BE2C (cell line): ENCODE data around the gene KIAA1671.

Source experiments
- DNase-seq: peaks from one replicate; pipeline ENCODE4 v3.0.0-alpha.2; 2020
- H3K27me3 ChIP-seq: fragments of 250-450 bp; sonication (Bioruptor Pico); 2 replicates; pipeline ENCODE4 v1.5.1; 2020; ENCODE audit warnings: mild to moderate bottlenecking
- H3K36me3 ChIP-seq: fragments of 250-450 bp; sonication (Bioruptor Pico); 2 replicates; pipeline ENCODE4 v1.5.1; 2020; ENCODE audit warnings: mild to moderate bottlenecking
- H3K4me1 ChIP-seq: fragments of 250-450 bp; sonication (Bioruptor Pico); 2 replicates; pipeline ENCODE4 v1.5.1; 2020
- H3K4me3 ChIP-seq: 2 replicates; pipeline ENCODE4 v1.5.1; 2011; ENCODE audit warnings: low read depth, low read length
- H3K9me3 ChIP-seq: fragments of 250-450 bp; sonication (Bioruptor Pico); 2 replicates; pipeline ENCODE4 v1.5.1; 2020
- CTCF ChIP-seq: IDR thresholded peaks from 2 replicates; pipeline ENCODE4 v1.5.1; 2012; ENCODE audit warnings: mild to moderate bottlenecking, low read depth, low read length

Gene KIAA1671

GRCh38 chr22:25193548-25193947 is 241.0 kb downstream of the KIAA1671 start:
- no peaks in the 10 kb centered on the region for H3K4me1 ChIP-seq
- H3K27me3 ChIP-seq = no peaks in the 10 kb centered on the region
- H3K4me3 ChIP-seq = no peak overlapping the region
- no peaks in the 10 kb centered on the region for H3K9me3 ChIP-seq
- H3K36me3 ChIP-seq = no peaks in the 10 kb centered on the region
- no peak for DNase-seq
- TF ChIP-seq CTCF = no peak

DNA sequence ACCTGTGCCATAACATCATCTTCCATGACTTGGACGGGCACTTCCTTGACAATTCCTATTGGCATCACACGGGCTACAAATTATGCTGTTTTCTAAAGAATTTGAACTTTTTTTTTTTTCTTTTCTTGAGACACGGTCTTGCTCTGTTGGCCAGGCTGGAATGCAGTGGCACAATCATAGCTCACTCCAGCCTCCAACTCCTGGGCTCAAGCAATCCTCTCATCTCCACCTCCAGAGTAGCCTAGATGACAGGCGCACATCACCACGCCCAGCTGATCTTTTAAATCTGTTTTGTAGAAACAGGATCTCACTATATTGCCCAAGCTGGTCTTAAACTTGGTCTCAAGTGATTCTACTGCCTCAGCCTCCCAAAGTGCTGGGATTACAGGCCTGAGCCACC is 243.8 kb downstream of the KIAA1671 start:
- no peaks in the 10 kb centered on the region for H3K9me3 ChIP-seq
- no peaks in the 10 kb centered on the region for H3K36me3 ChIP-seq
- no peak for TF ChIP-seq CTCF
- DNase-seq = no peak
- no peaks in the 10 kb centered on the region for H3K27me3 ChIP-seq
- no peak overlapping the region for H3K4me3 ChIP-seq
- H3K4me1 ChIP-seq = no peaks in the 10 kb centered on the region

DNA sequence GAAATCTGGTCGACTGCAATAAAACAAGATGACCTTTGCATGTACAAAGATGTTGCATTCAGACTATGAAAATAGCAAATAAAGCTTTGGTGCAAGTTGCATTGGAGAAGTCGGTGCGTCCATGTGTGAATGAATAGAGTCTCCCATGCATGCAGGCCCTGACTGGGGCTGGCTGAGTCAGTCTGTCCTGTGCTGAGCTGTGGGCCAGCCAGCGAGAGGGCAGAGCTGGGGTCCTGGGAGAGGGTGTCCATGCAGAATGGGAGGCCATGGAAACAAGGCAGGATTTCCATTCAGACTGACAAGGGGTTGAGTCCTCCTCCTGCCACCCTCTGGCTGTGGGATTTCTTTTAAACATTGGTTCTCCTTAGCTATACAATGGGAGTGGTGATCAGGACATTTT is 244.8 kb downstream of the KIAA1671 start:
- no peak for DNase-seq
- Histone ChIP-seq H3K4me3 (no peak overlapping the region), H3K9me3 (no peaks in the 10 kb centered on the region), H3K4me1 (no peaks in the 10 kb centered on the region), H3K27me3 (no peaks in the 10 kb centered on the region), H3K36me3 (no peaks in the 10 kb centered on the region)
- no peak for TF ChIP-seq CTCF

DNA sequence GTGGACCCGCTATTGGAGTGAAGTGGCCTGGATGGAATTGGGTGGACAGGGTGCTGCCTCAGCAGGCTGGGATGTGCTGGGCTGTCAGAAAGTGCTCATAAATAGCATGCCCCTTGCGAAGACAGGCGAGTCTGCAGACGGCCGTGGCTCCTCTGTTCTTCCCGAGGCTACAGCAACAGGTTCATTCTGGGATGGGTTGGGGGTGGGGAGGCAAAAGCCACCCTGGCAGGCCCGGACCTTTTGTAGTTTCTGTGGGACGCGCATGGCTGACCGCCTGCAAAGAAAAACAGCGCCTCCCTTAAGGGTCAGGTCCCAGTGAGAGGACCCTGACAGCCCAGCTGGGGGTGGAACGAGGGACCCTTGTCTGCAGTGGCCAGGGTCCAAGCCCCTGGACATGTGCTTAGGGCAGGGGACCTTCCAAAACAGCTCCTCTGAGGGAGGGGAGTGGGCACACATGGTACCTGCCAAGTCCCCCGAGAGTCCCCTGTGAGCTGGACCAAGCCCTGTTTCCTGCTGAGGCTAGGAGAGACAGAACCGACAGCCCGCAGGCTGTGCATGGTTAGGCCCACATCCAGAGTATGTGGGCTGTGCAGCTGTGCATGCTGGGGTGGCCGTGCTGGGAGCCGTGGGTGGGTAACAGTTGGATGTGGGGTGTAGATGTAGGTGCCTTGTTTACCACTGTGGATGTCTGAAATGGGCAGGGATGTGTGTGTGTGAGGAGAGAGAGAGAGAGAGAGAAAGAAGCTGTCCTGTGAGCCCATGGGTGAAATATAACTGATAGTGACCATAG is 247.4 kb downstream of the KIAA1671 start, which contains the start of gene CRYBB3:
Gene CRYBB3 (plus strand): TSS at position 128 of the 790 bp plus-strand sequence. CDS start 1,539 bp downstream, outside the sequence.
- no peak within 1 kb of the TSS for H3K4me3 ChIP-seq
- TF ChIP-seq CTCF = no peak
- no peak for DNase-seq
- no peaks in the 10 kb centered on the region for H3K9me3 ChIP-seq
- no peaks in the 10 kb centered on the region for H3K4me1 ChIP-seq
- no peaks in the 10 kb centered on the region for H3K27me3 ChIP-seq
- H3K36me3 ChIP-seq = no peaks in the 10 kb centered on the region

- no peak for DNase-seq
- TF ChIP-seq CTCF = no peak
- Histone ChIP-seq H3K4me1 (no peaks in the 10 kb centered on the region), H3K4me3 (no peak overlapping the region), H3K36me3 (no peaks in the 10 kb centered on the region), H3K9me3 (no peaks in the 10 kb centered on the region), H3K27me3 (no peaks in the 10 kb centered on the region)
Measured at GRCh38 chr22:25200967-25201366, 248.5 kb downstream of the KIAA1671 start.

DNA sequence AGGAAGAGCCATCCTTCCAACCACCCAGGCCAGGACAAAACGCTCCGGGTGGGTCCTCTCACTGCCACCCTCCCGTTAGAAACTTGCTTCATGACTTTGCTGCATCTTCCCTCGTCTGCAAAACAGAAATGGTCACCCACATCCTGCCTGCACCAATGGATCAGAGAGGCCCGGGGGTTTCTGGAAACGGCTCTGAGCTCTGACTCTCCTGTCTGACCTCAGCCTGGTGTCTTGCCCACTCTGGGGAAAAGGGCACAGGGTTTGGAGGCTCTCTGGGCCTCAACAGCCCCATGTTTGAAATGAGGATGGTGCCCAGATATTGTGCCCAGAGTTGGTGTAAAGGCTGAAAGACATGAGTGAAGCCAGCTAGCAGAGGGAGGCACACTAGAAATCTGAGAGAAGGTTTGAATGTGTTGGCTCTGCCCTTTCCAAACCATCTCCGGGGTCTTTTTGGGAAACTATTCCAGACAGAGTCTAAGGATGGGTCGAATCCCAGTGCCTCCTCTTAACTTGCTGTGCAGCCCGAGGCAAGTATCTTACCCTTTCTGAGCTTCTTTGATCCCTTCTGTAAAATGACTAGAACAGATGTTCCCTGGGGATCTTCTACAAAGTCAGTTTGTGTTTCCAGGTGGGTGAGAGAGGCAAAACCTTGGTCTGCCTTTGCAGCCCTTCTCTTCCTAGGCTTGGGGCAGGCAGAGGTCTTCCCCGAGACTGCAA is 249.2 kb downstream of the KIAA1671 start:
- DNase-seq = no peak
- no peaks in the 10 kb centered on the region for H3K9me3 ChIP-seq
- TF ChIP-seq CTCF = no peak

More for the DNA sequence above, 249.2 kb downstream of the KIAA1671 start:
- Histone ChIP-seq H3K27me3 (no peaks in the 10 kb centered on the region), H3K4me1 (no peaks in the 10 kb centered on the region), H3K36me3 (no peaks in the 10 kb centered on the region), H3K4me3 (no peak overlapping the region)
